NCI-H2081 (cell line): ENCODE results near the gene FAM20C.

Experiments
- DNase-seq, 2 experiments: peaks; one replicate each; lab custom pipeline; 2025; lab: John Stamatoyannopoulos, UW

FAM20C gene

DNA sequence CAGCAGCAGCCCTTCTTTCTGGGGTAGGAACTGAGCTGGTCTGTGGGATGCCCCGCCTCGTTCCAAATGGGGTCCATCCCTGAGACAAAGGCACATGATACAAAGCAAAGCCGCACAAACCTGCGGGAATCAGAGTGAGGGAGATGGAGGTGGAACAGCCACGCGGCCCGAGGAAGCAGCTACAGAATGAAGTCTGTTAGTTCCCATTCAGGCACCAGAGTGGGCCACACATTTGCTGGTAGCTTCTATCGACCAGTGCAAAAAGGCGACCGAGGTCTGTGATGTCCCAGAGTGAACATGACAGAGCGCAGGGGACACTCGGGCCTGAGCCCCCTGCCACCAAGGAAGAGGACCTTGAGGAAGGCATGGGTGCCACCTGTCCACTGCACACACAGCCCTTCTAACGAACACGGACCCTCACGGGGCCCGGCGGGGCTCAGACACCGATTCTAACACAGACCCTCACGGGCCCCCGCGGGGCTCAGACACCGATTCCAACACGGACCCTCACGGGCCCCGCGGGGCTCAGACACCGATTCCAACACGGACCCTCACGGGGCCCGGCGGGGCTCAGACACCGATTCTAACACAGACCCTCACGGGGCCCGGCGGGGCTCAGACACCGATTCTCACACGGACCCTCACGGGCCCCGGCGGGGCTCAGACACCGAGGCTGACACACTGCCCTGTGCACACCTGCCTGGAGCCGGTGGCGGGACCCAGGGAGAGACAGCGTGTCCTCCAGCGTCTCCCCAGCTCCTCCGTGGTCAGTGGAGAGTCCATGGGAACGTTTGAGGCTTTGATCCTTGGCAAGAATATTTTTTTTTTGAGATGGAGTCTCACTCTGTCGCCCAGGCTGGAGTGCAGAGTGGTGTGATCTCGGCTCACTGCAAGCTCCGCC, 32.8 kb upstream of the FAM20C start:
- no peak for DNase-seq

DNA sequence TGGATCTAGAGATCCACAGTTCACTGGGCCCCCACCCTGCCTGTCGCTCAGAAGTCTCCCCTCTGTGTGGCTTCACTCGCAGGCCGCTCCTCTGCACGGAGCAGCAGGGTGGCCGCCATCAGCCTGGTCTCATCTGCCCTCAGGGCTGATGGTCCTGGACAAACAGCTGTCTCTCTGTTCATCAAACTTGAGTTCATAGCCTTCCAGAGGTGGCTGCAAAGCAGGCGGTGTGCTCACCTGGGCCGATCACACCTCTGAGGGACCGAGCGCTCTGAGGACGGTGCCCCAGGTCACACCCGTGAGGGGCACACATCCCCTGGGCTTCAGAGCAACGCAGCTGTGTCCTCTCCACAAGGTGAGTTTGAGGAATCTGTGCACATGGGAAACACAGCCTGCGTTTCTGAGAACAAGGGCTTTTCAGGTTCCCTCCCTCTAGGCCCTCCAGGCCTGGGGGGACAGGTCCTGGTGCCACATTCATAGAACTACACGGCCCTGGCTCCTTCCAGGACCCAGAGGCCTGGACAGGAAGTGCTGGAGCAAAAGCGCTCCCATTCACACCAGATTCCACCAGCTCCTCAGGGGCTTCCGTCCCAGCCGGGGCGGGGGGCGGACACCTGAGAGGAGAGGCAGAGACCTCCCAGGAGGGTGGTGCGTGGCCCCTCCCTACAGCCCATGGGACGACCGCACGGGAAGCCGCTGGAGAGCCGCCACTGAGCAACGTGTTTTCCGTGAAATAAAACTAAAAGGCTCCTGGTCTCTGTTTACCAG, 31.2 kb upstream of the FAM20C start:
- DNase-seq = no peak

DNA sequence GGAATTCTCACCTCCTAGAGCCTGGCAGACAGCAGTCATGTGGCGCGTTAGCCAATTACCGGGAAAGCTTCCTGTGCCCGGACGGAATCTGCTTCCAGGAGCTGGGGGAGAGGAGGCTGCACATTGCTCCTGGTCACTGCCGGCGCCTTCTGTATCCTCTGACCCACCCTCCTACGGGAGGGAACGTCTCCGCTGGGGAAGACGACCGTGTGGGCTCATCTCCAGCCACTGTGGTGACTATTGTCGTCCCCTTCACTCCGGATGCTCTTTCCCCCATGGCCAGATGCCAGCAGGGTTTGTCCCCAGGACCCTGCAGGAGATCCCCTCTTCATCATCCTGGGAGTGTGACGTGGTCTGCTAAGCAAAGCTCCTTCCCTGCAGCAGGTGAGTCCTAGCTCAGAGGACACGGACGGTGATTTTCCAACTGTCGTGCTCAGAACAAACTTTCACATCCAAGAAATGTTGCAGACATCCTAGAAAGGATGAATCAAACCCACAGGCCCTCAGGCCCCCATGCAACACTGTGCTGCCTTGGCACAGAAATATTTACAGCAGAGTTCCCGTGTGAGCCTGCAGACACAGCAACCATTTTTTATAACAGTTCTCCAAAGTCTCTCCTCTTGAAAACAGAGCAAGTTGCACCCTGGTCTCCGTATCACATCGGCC, 29.6 kb upstream of the FAM20C start:
- DNase-seq = no peak

DNA sequence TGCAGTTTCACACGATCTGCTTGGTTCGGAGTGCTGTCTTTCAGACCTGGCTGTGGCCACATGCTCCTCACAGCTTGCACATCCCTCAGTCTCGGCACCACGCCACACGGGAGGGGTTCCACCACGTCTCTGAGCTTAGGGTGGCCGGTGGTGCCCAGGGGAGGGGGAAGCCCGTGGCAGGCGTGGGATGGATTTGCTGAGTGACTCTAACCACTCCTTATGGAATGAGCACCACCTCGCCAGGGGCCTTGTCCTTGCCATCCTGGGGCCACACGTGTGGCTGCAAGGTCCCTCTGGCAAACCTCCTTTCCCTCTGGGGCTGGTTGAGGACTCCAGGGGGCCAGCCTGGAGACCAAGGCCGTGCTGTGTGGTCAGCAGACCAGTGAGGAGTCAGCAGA, 29.1 kb upstream of the FAM20C start:
- DNase-seq = no peak

DNA sequence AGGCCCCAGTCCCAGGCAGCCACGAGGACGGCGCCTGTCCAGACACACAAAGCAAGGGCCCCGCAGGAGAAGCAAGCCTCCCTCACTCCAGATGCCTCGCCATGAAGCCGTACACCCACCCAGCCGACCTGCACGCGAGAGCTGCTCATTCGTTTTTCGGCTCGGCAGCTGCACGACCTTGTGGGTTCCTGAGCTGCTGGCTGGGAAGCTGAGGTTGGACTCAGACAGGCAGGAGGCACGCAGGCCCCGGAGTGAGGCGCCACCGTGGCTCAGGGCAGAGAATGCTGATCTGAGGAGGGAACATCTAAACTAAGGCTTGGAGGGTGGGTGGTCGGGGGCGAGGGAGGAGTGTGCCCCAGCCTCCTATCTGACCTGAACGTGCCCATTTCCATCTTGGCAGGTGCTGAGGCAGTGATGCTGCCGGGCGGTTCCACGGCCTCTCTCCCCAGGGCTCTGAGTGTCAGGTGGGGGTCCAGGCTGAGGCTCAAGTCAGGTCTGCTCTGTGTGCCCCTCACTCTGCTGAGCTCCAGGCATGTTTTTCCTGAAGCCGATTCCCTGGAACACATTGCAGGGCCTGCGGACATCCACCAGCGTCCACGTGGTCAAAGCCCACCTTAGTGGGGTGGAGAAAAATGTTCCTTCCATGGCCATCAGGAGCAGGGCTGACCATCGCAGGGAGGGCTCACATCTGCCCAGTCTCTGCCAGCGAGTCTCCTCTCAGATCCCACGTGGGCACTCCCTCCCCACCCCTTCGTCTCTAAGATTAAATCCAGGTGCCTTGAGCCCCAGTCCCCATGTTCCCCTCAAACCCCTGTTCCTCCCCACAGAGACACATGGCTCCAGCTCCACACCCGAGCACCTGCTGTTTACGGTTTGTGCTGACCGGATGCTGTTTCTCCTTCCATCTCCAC, 28.1 kb upstream of the FAM20C start:
- DNase-seq = no peak

DNA sequence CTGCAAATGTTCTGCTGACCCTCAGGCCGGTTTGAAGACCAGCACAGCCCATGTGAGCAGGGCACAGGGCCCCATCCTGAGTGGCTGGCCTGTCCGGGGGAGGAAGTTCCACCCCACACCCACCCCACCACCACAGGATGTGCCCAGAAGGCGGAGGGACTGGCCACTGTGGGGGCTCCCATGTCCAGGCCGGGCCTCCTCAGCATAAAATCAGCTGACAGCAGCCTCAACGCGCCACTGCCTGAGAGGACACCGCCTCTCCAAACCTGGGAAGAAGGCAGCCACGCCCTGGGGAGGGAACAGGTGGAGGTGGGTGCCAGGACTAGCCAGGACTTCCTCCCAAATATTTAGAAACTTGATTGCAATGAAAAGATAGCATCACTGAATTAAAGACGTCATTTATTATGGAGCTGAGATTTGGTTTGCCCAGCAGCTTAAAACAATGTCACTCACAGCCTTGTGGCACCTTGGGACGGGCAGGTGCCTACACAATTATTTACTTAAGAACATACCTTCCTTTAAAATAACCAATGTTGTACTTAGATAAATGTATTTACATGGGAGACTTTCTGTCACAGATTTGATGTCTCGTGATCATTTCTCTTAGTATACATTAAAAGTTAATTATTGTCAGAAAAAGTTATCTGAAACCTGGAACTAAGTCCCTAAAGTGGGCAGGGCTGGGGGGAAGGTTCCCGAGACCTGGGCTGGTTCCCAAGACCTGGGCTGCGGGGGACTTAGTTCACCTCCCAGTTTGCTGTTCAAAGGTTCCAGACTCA, 27.3 kb upstream of the FAM20C start:
- DNase-seq = no peak

DNA sequence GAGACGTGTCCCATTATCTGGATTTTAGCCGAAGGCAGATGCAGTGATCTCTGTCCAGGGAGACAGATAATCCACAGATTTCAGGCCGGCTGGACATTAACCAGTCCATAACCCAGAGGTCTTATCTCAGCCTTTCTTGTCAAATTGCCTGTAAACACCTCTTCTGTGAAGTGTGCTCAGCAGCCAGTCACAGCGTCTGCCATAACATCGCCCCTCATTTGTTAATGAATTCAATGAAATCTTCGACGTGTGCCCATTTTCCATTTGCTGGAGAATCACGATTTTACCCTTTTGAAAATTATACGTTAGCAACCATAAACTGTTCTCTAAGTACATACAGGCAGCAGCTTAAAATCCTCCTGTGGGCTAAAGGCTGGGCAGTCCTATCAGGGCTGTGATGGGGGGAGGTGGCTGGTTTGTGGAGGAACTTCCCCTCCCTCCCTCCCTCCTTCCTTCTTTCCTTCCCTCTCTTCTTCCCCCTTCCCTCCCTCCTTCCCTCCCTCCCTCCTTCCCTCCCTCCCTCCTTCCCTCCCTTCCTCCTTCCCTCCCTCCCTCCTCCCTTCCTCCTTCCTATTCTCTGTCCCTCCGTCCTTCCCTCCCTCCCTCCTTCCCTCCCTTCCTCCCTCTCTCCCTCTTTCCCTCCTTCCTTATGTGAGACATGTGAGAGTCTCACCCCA, 26.6 kb upstream of the FAM20C start:
- no peak for DNase-seq

DNA sequence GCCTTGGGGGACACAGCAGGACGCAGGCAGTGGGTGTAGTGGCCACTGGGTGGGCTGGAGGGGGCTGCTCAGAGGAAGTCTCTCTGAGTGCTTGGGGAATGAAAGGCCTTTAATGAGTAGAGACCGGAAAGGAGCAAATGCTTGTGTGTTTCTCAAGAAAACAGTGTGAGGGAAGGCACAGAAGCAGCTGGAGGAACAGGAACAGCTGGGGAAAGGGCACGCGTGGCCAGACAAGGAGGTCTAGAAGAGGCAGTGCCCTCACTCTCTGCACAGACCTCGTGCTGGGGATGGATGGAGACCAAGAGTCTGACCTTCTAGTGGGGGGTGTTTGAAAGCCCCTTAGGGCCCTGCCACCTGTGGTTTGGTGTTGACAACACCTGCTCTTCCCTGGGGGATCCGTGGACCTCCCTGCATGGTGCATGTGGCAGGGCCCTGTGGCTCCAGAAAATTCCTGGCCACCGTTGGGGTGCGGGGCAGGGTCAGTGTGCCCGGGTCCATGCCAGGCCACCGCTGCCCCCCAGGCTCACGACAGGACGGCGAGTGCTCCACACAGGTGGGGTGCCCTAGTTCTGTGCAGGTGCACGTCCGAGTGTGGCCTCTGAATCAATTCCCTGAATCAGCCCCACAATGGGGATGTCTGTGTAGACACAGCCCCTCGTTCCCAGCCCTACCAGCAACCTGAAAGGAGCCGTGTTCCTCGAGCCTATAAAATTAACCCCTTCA, 25.9 kb upstream of the FAM20C start:
- no peak for DNase-seq

DNA sequence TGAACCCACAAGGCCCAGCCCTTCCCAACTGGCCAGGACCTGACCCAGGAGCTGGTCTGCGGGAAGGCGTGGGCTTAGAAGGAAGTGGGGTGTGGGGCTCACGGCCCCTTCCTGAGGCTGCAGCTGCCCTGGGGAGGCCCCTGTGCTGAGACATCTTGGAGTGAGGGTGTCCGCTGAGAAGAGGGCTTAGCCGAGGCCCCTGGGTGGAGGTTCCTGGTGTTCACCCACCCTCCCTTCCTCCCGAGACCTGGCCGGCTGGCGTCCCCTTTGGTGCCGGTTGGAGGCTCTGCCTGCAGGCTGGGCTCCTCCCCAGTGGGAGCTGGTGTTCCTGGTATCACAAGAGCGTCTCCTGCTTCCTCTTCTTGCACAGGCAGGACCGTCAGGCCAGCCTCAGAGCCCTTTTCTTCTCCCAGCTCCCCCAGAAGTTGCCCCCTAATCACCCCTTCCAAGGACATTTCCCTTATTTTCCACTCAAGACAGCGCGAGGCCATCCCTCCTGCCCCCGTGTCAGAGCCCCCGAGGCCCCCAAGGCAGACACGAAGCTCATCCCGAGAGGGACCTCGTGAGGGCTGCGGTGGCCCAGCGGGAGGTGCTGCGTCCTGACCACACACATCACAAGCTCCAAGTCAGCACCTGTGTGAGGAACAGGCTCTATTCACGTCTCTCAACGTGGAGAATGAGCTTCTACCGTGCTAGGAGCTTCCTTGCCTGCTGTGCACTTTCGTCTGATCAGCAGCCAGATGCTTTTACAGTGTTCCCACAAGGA, 25.1 kb upstream of the FAM20C start:
- no peak for DNase-seq

DNA sequence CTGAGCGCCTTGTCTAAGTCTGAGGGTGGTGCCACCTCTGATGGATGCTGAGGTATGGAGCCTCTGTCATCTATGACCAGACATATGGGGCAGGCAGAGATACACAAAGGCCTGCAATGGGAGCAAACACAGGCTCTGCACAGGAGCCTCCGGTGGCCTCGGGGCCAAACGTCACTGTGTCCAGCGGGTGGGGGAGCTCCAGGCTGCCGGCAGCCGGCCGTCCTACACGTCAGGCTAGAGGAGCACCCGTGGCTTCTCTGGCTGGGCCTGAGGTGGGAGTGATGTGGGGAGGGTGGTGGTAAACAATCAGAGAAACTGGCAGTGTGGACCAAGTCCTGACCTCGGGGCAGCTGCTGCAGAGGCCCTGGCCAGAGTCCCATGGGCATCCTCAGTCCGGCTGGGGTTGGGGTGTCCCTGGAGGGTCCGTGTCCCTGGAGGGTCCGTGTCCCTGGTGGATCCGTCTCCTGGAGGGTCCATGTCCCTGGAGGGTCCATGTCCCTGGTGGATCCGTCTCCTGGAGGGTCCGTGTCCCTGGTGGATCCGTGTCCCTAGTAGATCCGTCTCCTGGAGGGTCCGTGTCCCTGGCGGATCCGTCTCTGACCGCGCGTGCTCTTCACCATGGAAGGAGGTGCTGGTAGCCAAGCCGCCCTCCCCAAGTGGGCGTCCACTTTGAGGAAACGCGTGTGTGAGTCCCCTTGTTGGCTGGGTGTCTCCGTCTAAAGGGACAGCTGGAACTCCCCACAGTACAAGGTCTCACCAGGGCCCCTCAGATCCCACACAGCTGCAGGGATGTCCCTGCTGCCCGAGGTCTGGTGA, 24.2 kb upstream of the FAM20C start:
- DNase-seq = no peak

DNA sequence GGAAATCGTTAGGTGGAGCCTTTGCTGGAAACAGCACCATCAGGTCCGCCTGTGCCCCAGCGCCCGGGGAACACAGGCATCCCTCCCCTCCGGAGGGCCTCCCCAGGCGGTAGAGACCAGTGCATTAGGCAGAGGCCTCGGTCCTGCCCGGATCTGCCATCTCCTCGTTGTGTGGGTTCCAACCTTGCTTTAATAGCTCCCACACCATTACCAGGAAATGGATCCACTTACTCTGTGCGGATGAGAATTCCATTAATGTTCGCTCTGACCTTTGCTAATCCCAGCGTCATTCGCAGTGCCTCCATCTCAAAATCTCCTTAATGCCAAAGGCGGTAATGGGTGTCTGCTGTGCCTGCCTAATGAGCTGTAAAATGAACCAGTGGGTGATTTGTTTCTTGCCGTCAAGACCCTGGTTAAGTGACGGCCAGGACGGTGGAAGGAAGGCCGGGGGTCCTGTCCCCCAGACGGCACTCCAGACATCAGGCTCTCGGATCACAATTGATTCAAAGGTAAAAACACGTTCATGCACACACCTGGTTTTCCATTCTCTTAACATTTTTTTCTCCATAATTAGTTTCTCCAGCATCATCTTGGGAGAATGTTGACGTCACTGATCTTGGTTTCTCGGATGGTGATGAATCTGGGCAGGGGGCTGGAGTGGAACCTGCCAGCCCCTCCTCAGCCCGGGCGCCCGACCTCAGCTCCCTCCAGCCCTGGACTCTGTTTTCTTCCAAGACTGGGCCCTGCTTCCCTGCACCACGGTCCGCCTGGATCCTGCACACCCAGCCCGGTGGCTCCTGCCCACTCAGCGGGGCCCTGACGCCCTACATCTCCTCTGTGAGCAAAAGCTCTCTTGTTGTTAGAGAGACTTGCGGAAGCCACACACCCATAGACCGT, 22.8 kb upstream of the FAM20C start:
- DNase-seq = no peak

DNA sequence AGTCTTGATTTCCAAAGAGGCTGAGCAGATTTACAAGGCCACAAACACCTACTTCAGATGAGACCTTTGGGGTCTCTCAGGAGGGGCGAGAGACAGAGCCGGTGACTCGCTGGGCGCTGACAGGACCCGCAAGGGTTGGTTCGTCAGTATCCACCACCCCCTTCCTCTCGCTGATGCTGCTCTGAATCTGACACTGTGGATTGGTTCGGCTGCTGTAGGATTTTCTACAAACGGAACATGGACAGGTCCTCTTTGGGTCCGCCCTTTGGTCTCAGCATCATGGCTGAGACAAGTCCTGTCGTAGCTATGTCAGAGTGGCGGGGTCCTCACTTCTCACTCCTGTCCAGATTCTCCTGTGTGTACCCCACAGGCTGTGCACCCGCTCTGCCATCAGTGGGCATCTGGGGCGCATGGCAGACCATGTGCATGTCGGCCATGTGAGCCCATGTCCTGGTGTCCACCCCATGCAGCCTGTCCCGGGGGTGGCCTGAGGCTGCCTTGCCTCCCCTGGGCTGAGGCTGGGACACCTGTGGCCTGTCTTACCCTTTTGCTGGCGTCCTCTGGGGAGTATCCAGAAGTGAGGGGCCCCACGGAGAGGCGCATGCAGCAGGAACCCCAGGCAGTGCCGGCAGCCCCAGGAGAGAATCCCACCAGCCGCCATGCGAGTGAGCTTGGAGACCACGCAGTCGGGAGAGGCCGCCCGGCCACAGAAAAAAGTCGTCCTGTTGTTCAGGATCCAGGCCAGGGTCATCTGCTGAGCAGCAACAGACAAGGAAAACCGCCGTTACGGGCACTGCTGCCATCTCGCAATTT, 21.6 kb upstream of the FAM20C start:
- DNase-seq = no peak

DNA sequence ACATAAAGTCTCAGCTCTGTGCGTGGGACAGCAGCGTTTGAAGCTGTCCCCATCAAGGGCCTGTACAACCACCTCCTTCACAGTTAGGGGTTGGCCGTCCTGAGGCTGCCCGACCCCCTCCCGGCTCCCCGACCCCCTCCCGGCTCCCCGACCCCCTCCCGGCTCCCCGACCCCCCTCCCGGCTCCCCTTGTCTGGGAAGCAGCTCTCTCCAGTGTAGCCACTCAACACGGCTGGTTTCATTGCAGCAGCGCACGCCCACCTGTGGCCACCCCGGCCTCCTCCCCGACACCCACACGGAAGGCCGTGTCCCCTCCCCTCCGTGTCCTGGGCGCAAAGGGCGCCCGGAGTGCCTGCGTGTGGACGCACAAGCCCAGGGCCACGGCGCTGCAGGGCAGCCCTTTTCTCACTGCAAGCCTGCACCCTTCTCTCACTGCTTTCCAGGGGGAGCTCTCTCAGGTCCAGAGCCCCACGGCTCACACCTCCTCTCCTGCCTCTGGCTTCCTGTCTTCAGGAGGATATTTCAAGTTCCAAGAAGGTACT, 20.9 kb upstream of the FAM20C start:
- no peak for DNase-seq

DNA sequence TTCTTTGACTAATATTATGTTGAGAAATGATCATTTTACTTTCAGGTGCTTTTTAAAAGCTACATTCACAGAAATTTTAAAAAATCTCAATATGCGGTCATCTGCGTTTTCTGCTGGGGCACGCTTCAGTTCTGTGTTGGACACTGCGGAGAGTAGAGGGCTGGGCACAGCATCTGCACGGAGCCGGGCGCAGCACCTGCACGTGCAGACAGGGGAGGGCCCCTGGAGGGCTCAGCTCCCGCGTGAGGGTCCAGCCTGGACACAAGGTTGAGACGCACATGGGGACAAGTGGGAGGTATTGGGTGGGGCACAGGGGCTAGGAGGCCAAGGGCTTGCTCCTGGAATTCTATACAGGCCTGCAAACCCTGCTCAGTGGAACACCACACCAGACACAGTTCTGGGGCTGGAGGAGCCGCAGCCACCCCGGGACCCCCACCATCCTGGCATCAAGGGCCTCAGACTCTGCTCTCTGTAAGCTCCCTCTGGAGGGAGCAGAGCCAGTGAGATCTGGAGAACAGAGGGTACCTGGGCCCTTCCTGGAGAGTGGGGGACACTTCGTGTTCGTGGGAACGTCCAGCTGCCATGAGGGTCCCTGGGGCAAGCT, 20.4 kb upstream of the FAM20C start:
- DNase-seq = no peak

DNA sequence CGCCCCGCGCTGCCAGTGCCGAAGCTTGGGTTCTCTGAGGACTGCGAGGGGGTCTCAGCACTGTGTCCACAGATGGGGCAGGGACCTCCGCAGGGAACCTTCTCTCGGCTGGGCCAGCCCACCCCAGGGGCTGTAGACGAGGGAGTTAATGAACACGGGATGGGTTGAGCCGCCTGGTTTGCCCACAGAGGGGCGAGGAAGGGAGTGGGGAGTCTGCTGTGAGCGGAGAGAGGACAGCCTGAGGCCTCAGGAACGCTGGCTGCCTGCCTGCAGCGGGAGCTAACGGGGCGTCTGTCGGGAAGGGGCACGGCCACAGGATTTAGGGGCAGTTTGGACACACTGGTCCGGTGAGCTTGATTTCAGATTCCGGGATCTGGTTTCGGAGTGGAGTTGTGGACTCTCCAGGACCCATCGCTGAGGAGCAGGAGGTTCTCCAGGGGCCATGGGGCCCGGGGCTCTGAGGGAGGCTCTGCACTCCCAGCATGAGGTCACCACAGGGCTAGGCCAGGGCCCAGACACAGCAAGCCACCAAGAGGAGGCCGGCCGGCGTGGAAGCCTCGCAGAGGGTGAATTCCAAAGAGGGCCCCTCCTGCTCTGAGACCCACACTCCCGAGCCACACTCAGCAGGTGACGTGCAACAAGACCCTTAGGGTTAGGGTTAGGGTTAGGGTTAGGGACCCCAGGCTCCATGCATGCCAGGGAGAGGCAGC, 19.0 kb upstream of the FAM20C start:
- DNase-seq = no peak
